ENCODE measurements around the gene THRB. TPM values are rescaled to one million over a fixed set of nuclear protein-coding genes. Genes with fewer than 3 reads are reported as not detected.
"Not testable (repeated sequence)": the region's sequence is repeated elsewhere in the genome, so short reads cannot be mapped to it uniquely, and the experiment has no call there.

Gene THRB
- total and polyA plus RNA-seq, 8 donors = 10.1 to 18.6 (median 15.1) TPM

DNA sequence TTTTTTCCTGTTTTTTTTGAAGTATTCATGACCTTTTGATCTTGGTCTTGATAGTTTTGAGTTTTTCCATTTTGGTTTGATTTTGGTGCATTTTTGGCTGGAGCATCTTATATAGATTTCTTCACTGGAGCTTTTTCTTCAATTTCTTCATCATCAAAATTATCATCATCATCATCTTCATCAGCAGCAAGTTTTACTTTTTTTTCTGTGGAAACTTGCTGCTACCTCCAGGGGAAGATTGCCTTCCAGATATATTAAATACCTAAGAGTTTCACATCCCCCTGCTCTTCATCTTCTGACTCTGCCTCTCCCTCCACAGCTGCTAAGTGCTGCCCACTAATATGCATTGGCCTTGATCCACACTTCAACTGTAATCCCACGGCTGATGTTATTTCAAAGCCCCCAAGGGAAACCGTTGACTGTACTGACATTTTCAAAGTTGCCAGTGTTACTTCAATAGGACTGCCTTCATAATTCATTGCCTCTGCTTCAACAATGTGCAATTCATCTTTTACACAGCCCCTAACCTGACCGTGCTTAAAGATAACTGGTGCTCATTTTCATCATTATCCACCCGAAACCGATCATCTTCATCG lies 397.9 kb downstream of the THRB start:
- no peak for ATAC-seq

DNA sequence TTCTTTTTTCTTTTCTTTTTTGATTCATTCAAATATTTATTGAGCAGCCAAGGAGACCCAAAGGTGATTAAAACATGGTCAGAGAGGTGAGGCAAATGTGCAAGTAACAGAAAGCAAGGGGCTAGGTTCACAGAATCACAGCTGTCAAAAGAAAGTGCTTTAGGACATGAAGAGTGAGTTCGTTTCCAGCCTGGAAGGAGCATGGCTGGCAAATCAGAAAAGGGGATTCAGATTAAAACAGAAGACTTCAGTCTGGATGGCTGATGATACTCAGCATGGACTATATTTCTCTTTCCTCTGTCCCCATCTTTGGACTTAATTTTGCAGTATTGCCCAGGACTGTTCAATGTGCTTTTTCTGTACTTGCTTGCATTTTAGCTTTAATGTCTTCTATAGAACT lies 398.4 kb downstream of the THRB start:
- Histone ChIP-seq H3K4me1 (no peaks in the 10 kb centered on the region), H3K27ac (no peak overlapping the region), H3K9me3 (no peaks in the 10 kb centered on the region), H3K36me3 (no peaks in the 10 kb centered on the region), H3K27me3 (no peaks in the 10 kb centered on the region), H3K4me3 (no peak overlapping the region)
- DNase-seq (no peak), ATAC-seq (no peak)
- intact Hi-C loops (cut with DNase I) = no loop called here
- TF ChIP-seq, protein P1, sequence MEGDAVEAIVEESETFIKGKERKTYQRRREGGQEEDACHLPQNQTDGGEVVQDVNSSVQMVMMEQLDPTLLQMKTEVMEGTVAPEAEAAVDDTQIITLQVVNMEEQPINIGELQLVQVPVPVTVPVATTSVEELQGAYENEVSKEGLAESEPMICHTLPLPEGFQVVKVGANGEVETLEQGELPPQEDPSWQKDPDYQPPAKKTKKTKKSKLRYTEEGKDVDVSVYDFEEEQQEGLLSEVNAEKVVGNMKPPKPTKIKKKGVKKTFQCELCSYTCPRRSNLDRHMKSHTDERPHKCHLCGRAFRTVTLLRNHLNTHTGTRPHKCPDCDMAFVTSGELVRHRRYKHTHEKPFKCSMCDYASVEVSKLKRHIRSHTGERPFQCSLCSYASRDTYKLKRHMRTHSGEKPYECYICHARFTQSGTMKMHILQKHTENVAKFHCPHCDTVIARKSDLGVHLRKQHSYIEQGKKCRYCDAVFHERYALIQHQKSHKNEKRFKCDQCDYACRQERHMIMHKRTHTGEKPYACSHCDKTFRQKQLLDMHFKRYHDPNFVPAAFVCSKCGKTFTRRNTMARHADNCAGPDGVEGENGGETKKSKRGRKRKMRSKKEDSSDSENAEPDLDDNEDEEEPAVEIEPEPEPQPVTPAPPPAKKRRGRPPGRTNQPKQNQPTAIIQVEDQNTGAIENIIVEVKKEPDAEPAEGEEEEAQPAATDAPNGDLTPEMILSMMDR (IDR thresholded peaks at IDR 0.05) = no peak

More for the DNA sequence above, 397.9 kb downstream of the THRB start:
- intact Hi-C loops (cut with DNase I) = no loop called here
- no peak overlapping the region for H3K27ac ChIP-seq
- H3K9me3 ChIP-seq = no peaks in the 10 kb centered on the region
- TF ChIP-seq, protein P1 (IDR thresholded peaks at IDR 0.05) = no peak
- H3K27me3 ChIP-seq = no peaks in the 10 kb centered on the region
- H3K4me1 ChIP-seq = no peaks in the 10 kb centered on the region
- no peaks in the 10 kb centered on the region for H3K36me3 ChIP-seq
- no peak overlapping the region for H3K4me3 ChIP-seq
- no peak for DNase-seq

DNA sequence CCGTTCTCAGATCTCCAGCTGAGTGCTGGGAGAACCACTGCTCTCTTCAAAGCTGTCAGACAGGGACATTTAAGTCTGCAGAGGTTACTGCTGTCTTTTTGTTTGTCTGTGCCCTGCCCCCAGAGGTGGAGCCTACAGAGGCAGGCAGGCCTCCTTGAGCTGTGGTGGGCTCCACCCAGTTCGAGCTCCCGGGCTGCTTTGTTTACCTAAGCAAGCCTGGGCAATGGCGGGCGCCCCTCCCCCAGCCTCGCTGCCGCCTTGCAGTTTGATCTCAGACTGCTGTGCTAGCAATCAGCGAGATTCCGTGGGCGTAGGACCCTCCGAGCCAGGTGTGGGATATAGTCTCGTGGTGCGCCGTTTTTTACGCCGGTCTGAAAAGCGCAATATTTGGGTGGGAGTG lies 399.8 kb downstream of the THRB start:
- DNase-seq; H3K4me1 ChIP-seq; H3K27me3 ChIP-seq; intact Hi-C loops (cut with DNase I); H3K4me3 ChIP-seq; ATAC-seq; H3K27ac ChIP-seq; H3K36me3 ChIP-seq; H3K9me3 ChIP-seq: not testable (repeated sequence)

DNA sequence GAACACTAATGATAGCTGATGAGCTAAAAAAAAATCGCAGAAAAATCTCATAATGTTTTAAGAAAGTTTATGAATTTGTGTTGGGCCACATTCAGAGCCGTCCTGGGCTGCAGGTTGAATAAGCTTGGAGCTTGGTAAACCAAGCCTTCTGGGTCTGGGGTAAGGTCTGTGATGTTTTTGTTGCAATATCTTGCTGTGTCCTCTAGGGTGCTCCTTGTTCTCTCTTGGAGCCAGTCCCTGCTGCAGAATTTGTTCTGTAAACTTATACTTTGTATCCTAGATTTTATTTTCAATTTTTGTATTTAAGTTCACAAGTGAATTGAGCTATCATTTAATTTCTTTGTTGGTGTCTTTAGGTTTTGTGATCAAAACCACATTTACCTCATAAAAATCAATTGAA lies 405.9 kb downstream of the THRB start:
- intact Hi-C loops (cut with DNase I) = no loop called here
- DNase-seq (no peak), ATAC-seq (peak; percentile 57)
- Histone ChIP-seq H3K9me3 (no peaks in the 10 kb centered on the region), H3K4me1 (peaks cover 0 to 3% of the 10 kb centered on the region in 2 donors), H3K27ac (no peak overlapping the region), H3K36me3 (no peaks in the 10 kb centered on the region), H3K4me3 (no peak overlapping the region), H3K27me3 (no peaks in the 10 kb centered on the region)
- TF ChIP-seq, protein P1 (IDR thresholded peaks at IDR 0.05) = peak; percentile 19 to 31

DNA sequence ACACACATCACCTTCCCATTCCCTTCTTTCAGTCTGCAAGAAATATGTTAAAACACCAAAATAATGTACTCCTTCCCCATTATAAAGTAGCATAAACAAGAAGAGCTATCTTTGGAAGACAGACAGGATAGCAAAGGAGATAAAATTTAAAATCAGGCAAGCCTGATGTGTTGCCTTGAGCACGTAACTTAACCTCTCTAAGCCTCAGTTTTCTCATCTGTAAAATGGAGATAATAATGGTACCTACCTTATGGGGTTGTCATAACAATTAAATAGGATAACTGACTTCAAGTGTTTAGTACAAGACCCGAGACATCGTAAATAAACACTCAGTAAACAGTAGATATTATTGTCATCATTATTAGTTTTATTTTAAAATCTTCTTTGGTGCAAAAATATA lies 407.2 kb downstream of the THRB start:
- TF ChIP-seq, protein P1 (IDR thresholded peaks at IDR 0.05) = no peak
- H3K36me3 ChIP-seq = no peaks in the 10 kb centered on the region
- H3K27ac ChIP-seq = peak overlapping the region in 1 of 2 donors; percentile 50
- peaks cover 0 to 3% of the 10 kb centered on the region in 2 donors for H3K4me1 ChIP-seq
- no peaks in the 10 kb centered on the region for H3K9me3 ChIP-seq
- ATAC-seq (no peak), DNase-seq (no peak)
- no peak overlapping the region for H3K4me3 ChIP-seq
- intact Hi-C loops (cut with DNase I) = no loop called here
- no peaks in the 10 kb centered on the region for H3K27me3 ChIP-seq

All from left lung (tissue), 10 donors.